Hematopoietic multipotent progenitor cell treated with erythropoietin and hydrocortisone succinate and interleukin-3 and kit ligand, for 6 days (in vitro differentiated cells): ENCODE results near the gene S100PBP.

Experiments used
- DNase-seq: peaks from one replicate; pipeline ENCODE4 v3.0.0-alpha.2; 2015

Gene S100PBP

GRCh38 chr1:32871364-32872191 is 54.1 kb downstream of the S100PBP start:
- DNase-seq = no peak

GRCh38 chr1:32872192-32872460 is 54.7 kb downstream of the S100PBP start:
- DNase-seq = no peak

- DNase-seq = no peak
Measured at GRCh38 chr1:32873484-32873883, 56.0 kb downstream of the S100PBP start.

GRCh38 chr1:32874860-32875752 is 57.7 kb downstream of the S100PBP start:
- DNase-seq = no peak

- DNase-seq = peak; percentile 78
Measured at GRCh38 chr1:32876341-32877210, 59.1 kb downstream of the S100PBP start.

GRCh38 chr1:32877211-32878110 is 60.0 kb downstream of the S100PBP start:
- no peak for DNase-seq

GRCh38 chr1:32878183-32878582 is 60.7 kb downstream of the S100PBP start:
- DNase-seq = no peak

- no peak for DNase-seq
Measured at GRCh38 chr1:32878637-32879041, 61.2 kb downstream of the S100PBP start.

- DNase-seq = no peak
Measured at GRCh38 chr1:32881291-32881690, 63.8 kb downstream of the S100PBP start.

- DNase-seq = no peak
Measured at GRCh38 chr1:32881871-32882850, 64.7 kb downstream of the S100PBP start.

- no peak for DNase-seq
Measured at GRCh38 chr1:32883338-32884031, 66.0 kb downstream of the S100PBP start.

- no peak for DNase-seq
Measured at GRCh38 chr1:32884032-32884372, 66.5 kb downstream of the S100PBP start.

GRCh38 chr1:32884726-32885125 is 67.3 kb downstream of the S100PBP start:
- no peak for DNase-seq

- no peak for DNase-seq
Measured at GRCh38 chr1:32885676-32886003, 68.2 kb downstream of the S100PBP start.

GRCh38 chr1:32886004-32886827 is 68.8 kb downstream of the S100PBP start, which contains the start of gene HPCA:
Gene HPCA (plus strand): TSS chr1:32886491. CDS start chr1:32888899, 2,408 bp downstream.
- peak; percentile 87 for DNase-seq

- no peak for DNase-seq
Measured at GRCh38 chr1:32886828-32887414, 69.5 kb downstream of the S100PBP start.

GRCh38 chr1:32887623-32888022 is 70.2 kb downstream of the S100PBP start:
- DNase-seq = no peak

GRCh38 chr1:32888134-32888533 is 70.7 kb downstream of the S100PBP start:
- no peak for DNase-seq
